Stimulated activated effector memory CD8-positive, alpha-beta T cell treated with anti-CD3 and anti-CD28 coated beads, Interleukin-12 subunit alpha, Interleukin-12 subunit beta, amount 100 ng/mL, for 72 hours (primary cell): ENCODE measurements around the gene BRPF1.

Source experiments
- ATAC-seq: fragments of 150-1000 bp; cut with Tn5 transposase; 2 replicates; pipeline ENCODE4 v1.10.0; 2021
- DNase-seq, 2 donors: peaks; one replicate each; pipeline ENCODE4 v3.0.0; 2021 to 2022; ENCODE audit warnings: low spot score in 2 of 2
- H3K27ac Mint-ChIP-seq: one replicate; pipeline ENCODE4 v1.8.0; 2022; ENCODE audit warnings: mild to moderate bottlenecking, mixed read lengths
- H3K36me3 Mint-ChIP-seq: one replicate; pipeline ENCODE4 v1.8.0; 2022; ENCODE audit warnings: mild to moderate bottlenecking, mixed read lengths
- H3K4me1 Mint-ChIP-seq: one replicate; pipeline ENCODE4 v1.8.0; 2022; ENCODE audit warnings: mixed read lengths
- H3K4me3 Mint-ChIP-seq: one replicate; pipeline ENCODE4 v1.8.0; 2022; ENCODE audit warnings: mild to moderate bottlenecking, mixed read lengths
- H3K9me3 Mint-ChIP-seq: one replicate; pipeline ENCODE4 v1.8.0; 2022; ENCODE audit warnings: mixed read lengths

Gene BRPF1

DNA sequence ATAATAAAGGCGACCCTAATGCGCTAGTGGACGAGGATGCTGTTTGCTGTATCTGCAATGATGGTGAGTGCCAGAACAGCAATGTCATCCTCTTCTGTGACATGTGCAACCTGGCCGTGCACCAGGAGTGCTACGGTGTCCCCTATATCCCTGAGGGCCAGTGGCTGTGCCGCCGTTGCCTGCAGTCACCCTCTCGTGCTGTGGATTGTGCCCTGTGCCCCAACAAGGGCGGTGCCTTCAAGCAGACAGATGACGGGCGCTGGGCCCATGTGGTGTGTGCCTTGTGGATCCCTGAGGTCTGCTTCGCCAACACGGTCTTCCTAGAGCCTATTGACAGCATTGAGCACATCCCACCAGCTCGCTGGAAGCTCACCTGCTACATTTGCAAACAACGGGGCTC, 7.6 kb downstream of the BRPF1 start:
- H3K4me1 Mint-ChIP-seq: peaks cover 32% of the 10 kb centered on the region
- H3K36me3 Mint-ChIP-seq: peaks cover 100% of the 10 kb centered on the region
- no peak overlapping the region for H3K4me3 Mint-ChIP-seq
- H3K9me3 Mint-ChIP-seq: no peaks in the 10 kb centered on the region
- ATAC-seq (no peak), DNase-seq (no peak)
- H3K27ac Mint-ChIP-seq: peak overlapping the region; percentile 79

DNA sequence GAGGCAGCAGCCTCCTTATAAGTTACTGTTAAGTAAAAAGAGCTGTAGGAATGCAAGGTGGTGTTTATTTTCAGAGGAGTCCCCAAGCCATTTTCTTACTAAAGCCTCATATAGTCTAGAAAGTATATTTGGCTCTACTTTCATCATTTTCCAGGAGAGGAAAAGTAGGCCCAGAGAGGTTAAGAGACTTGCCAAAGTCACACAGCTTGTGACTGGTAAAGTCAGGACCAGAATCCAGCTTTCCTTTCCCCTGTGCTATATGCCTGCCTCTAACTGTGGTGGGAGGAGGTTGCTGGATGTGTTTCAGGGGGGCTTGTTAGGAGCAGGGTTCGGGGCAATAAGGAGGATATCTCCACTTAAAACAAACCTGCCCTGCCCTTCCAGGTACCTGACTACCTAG, 11.0 kb downstream of the BRPF1 start:
- Mint-ChIP-seq H3K4me1 (peaks cover 31% of the 10 kb centered on the region), H3K27ac (no peak overlapping the region), H3K9me3 (no peaks in the 10 kb centered on the region), H3K36me3 (peaks cover 100% of the 10 kb centered on the region), H3K4me3 (no peak overlapping the region)
- ATAC-seq: no peak
- DNase-seq: no peak

DNA sequence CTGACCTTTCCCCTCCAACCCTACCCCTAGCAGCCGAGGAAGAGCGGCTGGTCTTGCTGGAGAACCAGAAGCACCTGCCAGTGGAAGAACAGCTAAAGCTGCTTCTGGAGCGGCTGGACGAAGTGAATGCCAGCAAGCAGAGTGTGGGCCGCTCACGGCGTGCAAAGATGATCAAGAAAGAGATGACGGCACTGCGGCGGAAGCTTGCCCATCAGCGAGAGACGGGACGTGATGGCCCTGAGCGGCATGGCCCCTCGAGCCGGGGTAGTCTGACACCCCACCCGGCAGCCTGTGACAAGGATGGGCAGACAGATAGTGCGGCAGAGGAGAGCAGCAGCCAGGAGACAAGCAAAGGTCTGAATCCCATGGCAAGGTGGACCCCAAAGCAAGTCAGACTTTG, 12.0 kb downstream of the BRPF1 start:
- ATAC-seq (no peak), DNase-seq (no peak)
- Mint-ChIP-seq H3K36me3 (peaks cover 100% of the 10 kb centered on the region), H3K4me1 (peaks cover 28% of the 10 kb centered on the region), H3K4me3 (no peak overlapping the region), H3K9me3 (no peaks in the 10 kb centered on the region), H3K27ac (peak overlapping the region; percentile 64)

DNA sequence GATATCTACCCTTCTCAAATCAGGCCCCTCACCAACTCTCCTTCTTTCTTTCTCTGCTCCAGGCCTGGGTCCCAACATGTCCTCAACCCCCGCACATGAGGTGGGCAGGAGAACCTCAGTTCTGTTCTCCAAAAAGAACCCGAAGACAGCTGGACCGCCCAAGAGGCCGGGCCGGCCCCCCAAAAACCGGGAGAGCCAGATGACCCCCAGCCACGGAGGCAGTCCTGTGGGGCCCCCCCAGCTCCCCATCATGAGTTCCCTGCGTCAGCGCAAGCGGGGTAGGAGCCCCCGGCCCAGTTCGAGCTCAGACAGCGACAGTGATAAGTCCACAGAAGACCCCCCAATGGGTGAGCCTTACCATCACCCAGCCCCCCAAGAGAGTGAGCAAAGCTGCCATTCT, 12.6 kb downstream of the BRPF1 start:
- no peaks in the 10 kb centered on the region for H3K9me3 Mint-ChIP-seq
- no peak for ATAC-seq
- H3K4me3 Mint-ChIP-seq: no peak overlapping the region
- H3K36me3 Mint-ChIP-seq: peaks cover 100% of the 10 kb centered on the region
- peak overlapping the region; percentile 64 for H3K27ac Mint-ChIP-seq
- peaks cover 31% of the 10 kb centered on the region for H3K4me1 Mint-ChIP-seq
- DNase-seq: no peak

DNA sequence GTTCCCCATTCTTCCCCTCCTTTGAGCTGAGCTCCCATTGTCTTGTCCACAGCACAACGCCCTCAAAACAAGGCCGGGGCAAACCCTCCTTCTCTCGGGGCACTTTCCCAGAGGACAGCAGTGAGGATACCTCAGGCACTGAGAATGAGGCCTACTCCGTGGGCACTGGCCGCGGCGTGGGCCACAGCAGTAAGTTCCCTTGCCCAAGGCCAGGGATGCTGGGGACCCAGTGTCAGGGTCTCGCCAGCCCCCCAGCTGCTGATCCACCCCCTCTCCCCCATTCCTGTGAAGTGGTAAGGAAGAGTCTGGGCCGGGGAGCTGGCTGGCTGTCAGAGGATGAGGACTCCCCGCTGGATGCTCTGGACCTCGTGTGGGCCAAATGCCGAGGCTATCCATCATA, 14.0 kb downstream of the BRPF1 start:
- H3K4me3 Mint-ChIP-seq: no peak overlapping the region
- DNase-seq: no peak
- H3K9me3 Mint-ChIP-seq: no peaks in the 10 kb centered on the region
- H3K4me1 Mint-ChIP-seq: peaks cover 36% of the 10 kb centered on the region
- H3K27ac Mint-ChIP-seq: peak overlapping the region; percentile 91
- H3K36me3 Mint-ChIP-seq: peaks cover 100% of the 10 kb centered on the region
- no peak for ATAC-seq

DNA sequence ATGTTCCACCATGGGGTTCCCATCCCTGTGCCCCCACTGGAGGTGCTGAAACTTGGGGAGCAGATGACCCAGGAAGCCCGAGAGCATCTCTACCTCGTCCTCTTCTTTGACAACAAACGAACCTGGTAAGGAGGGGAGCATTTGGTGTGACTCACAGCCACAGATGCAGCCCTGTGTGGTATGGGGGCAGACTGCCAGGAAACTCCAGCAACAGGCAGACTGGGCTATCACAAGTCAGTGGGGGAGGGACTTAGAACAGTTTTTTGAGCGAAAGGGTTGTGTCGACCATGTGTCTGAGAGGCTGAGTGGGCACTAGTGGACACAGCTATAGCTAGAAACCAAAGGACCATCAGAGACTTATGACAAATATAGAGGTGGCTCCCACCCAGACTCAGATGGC, 14.8 kb downstream of the BRPF1 start:
- DNase-seq (no peak), ATAC-seq (peak; percentile 14)
- Mint-ChIP-seq H3K27ac (peak overlapping the region; percentile 91), H3K9me3 (no peaks in the 10 kb centered on the region), H3K36me3 (peaks cover 100% of the 10 kb centered on the region), H3K4me3 (peak overlapping the region; percentile 8), H3K4me1 (peaks cover 39% of the 10 kb centered on the region)

DNA sequence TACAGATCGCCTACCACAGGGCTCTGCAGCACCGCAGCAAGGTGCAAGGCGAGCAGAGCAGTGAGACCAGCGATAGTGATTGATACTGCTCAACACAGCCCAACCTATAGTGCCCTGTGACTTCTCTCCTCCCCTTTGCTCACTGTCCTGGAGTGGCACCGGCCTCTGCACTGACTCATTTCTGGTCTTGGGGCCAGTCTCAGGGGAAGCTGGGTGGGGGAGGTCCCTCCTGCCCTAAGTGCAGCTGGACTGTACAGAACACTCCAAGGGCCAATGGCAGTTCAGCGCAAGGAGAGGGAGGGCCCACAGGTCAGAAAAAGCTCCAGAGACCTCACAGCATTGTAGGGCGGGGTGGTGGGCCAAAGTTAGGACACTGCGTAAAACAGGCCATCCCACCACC, 15.7 kb downstream of the BRPF1 start:
- Mint-ChIP-seq H3K36me3 (peaks cover 100% of the 10 kb centered on the region), H3K4me1 (peaks cover 47% of the 10 kb centered on the region), H3K27ac (peak overlapping the region; percentile 91), H3K4me3 (no peak overlapping the region), H3K9me3 (no peaks in the 10 kb centered on the region)
- no peak for DNase-seq
- no peak for ATAC-seq

DNA sequence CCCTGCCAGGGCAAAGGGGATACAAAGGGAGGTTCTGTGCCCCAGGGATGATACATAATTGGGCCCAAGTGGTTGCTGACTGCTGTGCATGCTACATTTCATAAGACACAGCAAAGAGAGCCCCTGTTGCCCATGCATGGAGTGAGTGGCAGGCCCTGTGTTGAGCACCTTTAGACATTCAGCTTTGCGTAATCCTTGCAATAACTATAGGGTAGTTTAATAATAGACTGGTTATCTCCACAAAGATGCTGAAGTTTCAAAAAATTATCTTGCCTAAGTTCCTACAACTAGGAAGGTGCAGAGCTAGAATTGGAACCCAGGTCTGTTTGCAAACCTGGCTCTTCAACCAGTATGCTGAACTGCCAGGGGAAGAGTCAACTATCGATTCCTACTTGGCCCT, 16.5 kb downstream of the BRPF1 start:
- H3K27ac Mint-ChIP-seq: peak overlapping the region; percentile 91
- H3K4me3 Mint-ChIP-seq: no peak overlapping the region
- peaks cover 47% of the 10 kb centered on the region for H3K4me1 Mint-ChIP-seq
- DNase-seq (no peak), ATAC-seq (no peak)
- no peaks in the 10 kb centered on the region for H3K9me3 Mint-ChIP-seq
- peaks cover 100% of the 10 kb centered on the region for H3K36me3 Mint-ChIP-seq

DNA sequence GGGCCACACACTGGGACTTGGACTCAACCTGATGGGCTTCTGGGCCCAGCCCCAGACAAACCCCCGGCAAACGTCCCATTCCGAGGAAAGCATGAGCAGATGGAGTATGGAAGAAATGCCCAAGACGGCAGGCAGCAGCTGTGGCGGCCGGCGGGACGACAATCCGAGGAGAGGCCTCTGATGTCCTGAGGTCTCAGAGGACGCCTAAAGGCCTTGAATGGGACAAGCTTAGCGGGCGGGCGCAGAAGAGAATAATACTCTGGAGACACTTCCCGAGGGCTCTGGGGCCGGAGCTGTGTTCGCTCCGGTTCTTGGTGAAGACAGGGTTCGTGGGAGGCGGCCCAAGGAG, 17.7 kb downstream of the BRPF1 start:
- DNase-seq: no peak
- Mint-ChIP-seq H3K36me3 (peaks cover 100% of the 10 kb centered on the region), H3K4me1 (peaks cover 55% of the 10 kb centered on the region), H3K9me3 (no peaks in the 10 kb centered on the region), H3K27ac (peak overlapping the region; percentile 91), H3K4me3 (peak overlapping the region; percentile 91)
- no peak for ATAC-seq

DNA sequence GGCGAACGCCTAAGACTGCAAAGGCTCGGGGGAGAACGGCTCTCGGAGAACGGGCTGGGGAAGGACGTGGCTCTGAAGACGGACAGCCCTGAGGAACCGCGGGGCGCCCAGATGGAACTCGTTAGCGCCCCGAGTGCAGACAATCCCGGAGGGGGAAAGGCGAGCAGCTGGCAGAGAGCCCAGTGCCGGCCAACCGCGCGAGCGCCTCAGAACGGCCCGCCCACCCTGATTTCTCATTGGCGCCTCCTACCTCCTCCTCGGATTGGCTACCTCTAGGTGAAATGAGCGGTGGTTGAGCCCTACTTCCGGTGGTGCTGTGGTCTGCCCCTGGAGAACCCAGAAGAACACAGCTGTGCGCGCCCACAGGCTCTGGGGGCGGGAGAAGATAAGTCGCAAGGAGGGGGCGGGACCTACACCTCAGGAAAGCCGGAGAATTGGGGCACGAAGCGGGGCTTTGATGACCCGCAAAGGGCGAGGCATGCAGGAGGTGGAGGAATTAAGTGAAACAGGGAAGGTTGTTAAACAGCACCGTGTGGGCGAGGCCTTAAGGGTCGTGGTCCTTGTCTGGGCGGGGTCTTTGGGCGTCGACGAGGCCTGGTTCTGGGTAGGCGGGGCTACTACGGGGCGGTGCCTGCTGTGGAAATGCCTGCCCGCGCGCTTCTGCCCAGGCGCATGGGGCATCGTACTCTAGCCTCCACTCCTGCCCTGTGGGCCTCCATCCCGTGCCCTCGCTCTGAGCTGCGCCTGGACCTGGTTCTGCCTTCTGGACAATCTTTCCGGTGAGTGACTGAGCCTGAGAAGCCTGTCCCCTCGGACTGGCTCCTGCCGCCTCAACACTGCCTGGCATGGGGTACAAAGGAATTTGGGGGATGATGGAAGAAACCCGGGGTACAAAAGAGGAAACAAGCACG, 18.4 kb downstream of the BRPF1 start, which contains the start of gene OGG1:
Gene OGG1, plus strand, starts transcription at position 308 of the 911 bp plus-strand sequence. Its CDS starts 335 bp downstream, at position 643.
- H3K4me3 Mint-ChIP-seq: peak within 1 kb of the TSS; percentile 91
- DNase-seq: peak; percentile 88 to 99
- peak; percentile 96 for ATAC-seq
- H3K36me3 Mint-ChIP-seq: peaks cover 100% of the 10 kb centered on the region
- H3K9me3 Mint-ChIP-seq: no peaks in the 10 kb centered on the region
- H3K27ac Mint-ChIP-seq: peak within 1 kb of the TSS; percentile 91
- H3K4me1 Mint-ChIP-seq: peaks cover 61% of the 10 kb centered on the region

DNA sequence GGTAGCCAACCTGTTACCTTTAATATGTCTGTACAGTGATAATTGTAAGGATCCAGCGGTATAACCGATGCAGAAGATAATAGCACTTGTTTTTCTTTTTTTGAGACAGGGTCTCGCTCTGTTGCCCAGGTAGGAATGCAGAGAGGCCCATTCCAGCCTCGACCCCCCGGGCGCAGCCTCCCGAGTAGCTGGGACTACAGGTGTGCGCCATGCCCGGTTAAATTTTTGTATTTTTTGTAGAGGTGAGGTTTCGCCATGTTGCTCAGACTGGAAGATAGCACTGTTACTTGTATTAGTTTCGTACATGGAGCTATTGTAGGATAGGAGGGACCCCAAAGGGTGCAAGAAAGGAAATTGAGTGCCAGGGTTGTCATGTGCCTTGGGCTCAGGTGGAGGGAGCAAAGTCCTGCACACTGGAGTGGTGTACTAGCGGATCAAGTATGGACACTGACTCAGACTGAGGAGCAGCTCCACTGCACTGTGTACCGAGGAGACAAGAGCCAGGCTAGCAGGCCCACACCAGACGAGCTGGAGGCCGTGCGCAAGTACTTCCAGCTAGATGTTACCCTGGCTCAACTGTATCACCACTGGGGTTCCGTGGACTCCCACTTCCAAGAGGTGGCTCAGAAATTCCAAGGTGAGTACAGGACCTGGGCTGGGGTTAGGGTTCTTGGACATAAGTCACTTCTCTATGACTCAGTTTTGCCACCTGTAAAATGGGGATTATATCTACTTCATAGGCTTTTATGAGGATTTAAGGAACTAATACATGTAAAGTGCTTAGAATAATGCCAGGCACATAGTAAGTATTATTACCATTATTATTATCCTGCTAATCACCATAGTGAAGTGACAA, 19.2 kb downstream of the BRPF1 start:
- ATAC-seq (no peak), DNase-seq (peak in 1 of 2 donors; percentile 59)
- Mint-ChIP-seq H3K4me1 (peaks cover 64% of the 10 kb centered on the region), H3K9me3 (no peaks in the 10 kb centered on the region), H3K4me3 (peak overlapping the region; percentile 91), H3K36me3 (peaks cover 100% of the 10 kb centered on the region), H3K27ac (peak overlapping the region; percentile 91)

DNA sequence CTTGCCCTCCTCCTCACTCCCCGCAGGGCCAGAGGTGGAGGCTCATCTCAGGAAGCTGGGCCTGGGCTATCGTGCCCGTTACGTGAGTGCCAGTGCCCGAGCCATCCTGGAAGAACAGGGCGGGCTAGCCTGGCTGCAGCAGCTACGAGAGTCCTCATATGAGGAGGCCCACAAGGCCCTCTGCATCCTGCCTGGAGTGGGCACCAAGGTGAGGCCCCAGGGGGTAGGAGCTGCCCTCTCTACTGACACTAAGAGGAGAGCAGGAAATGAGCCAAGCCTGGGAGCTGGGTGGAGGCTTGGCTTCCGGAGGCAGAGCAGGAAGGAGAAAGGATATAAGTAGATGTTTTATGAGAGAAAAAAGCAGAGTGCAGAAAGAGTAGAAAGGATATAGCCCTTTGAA, 23.1 kb downstream of the BRPF1 start:
- Mint-ChIP-seq H3K27ac (peak overlapping the region; percentile 63), H3K4me1 (peaks cover 47% of the 10 kb centered on the region), H3K4me3 (no peak overlapping the region), H3K36me3 (peaks cover 98% of the 10 kb centered on the region), H3K9me3 (no peaks in the 10 kb centered on the region)
- DNase-seq (no peak), ATAC-seq (no peak)

DNA sequence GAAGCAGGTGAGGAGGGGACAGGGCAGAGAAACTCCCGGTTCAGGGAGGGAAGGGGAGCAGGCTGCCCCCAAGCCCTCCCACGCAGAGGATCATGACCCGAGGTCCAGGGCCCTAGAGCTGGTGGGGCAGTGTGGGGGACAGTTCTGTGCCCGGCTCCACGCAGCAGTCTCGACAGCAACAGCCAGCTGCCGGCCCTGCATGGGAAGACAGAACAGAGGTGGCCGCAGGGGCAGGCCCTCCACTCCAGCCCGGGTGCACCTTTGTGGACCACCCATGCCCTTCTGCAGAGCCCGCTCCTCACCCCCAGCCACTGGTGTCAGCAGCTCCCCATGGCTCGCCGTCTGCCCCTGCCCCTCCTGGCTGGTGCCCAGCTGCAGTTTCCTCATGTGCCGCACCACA, 25.9 kb downstream of the BRPF1 start:
- no peak overlapping the region for H3K27ac Mint-ChIP-seq
- H3K4me1 Mint-ChIP-seq: peaks cover 29% of the 10 kb centered on the region
- H3K36me3 Mint-ChIP-seq: peaks cover 96% of the 10 kb centered on the region
- DNase-seq (no peak), ATAC-seq (no peak)
- H3K9me3 Mint-ChIP-seq: no peaks in the 10 kb centered on the region
- no peak overlapping the region for H3K4me3 Mint-ChIP-seq

DNA sequence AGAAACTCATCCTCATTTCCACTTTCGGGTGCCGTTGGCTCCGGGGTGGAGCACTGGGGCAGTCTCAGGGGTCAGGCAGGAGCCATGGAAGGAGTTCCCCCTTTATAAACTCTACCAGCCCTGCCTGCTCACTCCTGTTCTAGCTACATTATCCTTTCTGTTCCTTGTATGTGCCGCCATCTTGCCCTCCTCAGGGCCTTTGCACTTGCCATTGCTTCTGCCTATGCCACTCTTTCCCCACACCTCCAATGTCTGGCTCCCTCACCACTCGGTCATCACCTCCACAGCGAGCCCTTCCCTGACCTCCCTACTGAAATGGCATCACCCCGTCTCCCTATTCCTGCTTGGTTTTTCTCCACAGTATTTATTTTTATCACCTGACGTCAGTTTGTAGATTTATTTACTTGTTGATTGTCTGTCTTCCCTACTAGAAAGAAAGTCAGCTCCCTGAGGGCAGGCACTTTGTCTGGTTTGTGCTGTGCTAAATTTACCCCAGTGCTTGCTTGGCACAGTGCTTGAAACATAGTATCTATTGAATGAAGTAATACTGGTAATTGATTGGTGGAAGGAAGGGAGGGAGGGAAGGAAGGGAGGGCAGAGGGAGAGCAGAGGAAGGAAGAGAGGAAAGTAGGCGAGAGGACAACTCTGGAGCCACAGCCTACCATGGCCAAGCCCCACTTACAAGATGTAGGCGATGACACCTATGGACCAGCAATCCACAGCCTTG, 29.4 kb downstream of the BRPF1 start:
- H3K27ac Mint-ChIP-seq: no peak overlapping the region
- DNase-seq (no peak), ATAC-seq (no peak)
- no peak overlapping the region for H3K4me3 Mint-ChIP-seq
- peaks cover 96% of the 10 kb centered on the region for H3K36me3 Mint-ChIP-seq
- peaks cover 23% of the 10 kb centered on the region for H3K4me1 Mint-ChIP-seq
- H3K9me3 Mint-ChIP-seq: no peaks in the 10 kb centered on the region

DNA sequence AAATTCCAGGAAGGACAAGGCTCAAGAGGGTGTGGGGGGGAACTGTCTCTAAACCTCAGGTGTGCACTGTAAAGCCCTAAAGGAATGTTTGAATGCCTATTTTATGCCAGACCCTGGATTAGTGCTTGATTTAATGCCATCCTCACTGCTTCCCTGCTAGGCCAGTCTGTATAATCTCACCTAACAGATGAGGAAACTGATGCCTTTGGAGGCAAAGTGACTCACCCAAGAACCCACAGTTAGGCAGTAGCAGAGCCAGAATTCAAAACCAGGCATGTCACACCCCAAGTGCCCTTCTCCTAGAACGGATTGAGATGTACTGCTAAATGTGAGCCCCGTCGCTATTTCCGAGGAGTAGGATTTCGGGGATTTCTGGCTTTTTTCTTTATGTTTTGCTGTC, 30.4 kb downstream of the BRPF1 start:
- peaks cover 96% of the 10 kb centered on the region for H3K36me3 Mint-ChIP-seq
- ATAC-seq (no peak), DNase-seq (no peak)
- no peaks in the 10 kb centered on the region for H3K9me3 Mint-ChIP-seq
- no peak overlapping the region for H3K4me3 Mint-ChIP-seq
- peaks cover 29% of the 10 kb centered on the region for H3K4me1 Mint-ChIP-seq
- peak overlapping the region; percentile 60 for H3K27ac Mint-ChIP-seq
